Coronary artery (tissue), 2 donors: ENCODE data around the gene FBXL20.

Experiments
- DNase-seq: peaks from one replicate; pipeline ENCODE4 v3.0.0-alpha.2; 2017; ENCODE audit warnings: low spot score
- H3K27ac ChIP-seq, 2 donors: fragments of 200-600 bp; sonication (generic); one replicate each; pipeline ENCODE4 v1.5.1; 2016 to 2019
- H3K4me3 ChIP-seq: fragments of 200-600 bp; sonication (generic); 2 replicates; pipeline ENCODE4 v1.5.1; 2016; ENCODE audit warnings: mild to moderate bottlenecking, moderate library complexity
- TF ChIP-seq, protein P1 (sequence below): fragments of 200-600 bp; sonication (generic); IDR thresholded peaks from one replicate; pipeline ENCODE4 v1.5.1; 2019; ENCODE audit warnings: antibody characterized with exemption

The FBXL20 gene

DNA sequence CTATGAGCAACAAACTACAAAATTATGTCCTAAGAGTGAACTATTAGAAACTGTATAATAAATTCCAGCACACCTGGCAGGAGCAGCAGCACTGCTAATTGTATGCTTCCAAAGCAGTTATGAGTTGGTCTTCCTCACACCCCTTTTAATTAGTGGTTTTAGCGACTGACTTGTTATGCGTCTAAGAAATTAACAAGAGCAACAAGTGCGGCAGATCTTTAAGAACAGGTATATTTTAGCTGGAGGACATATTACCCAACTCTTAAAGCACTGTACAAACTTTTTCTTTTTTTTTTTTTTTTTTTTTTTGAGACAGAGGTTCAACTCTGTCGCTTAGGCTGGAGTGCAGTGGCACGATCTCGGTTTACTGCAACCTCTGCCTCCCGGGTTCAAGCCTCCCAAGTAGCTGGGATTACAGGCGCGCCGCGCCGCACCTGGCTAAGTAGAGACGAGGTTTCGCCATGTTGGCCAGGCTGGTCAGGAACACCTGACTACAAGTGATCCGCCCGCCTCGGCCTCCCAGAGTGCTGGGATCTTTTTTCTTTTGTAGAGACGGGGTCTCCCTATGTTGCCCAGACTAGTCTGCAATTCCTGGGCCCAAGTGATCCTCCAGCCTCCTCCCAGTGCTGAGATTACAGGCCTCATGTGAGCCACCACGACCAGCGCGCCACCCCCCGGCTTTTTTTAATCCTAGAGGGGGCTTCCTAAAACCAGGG is 1.6 kb upstream of the FBXL20 start:
- DNase-seq: no peak
- TF ChIP-seq, protein P1, sequence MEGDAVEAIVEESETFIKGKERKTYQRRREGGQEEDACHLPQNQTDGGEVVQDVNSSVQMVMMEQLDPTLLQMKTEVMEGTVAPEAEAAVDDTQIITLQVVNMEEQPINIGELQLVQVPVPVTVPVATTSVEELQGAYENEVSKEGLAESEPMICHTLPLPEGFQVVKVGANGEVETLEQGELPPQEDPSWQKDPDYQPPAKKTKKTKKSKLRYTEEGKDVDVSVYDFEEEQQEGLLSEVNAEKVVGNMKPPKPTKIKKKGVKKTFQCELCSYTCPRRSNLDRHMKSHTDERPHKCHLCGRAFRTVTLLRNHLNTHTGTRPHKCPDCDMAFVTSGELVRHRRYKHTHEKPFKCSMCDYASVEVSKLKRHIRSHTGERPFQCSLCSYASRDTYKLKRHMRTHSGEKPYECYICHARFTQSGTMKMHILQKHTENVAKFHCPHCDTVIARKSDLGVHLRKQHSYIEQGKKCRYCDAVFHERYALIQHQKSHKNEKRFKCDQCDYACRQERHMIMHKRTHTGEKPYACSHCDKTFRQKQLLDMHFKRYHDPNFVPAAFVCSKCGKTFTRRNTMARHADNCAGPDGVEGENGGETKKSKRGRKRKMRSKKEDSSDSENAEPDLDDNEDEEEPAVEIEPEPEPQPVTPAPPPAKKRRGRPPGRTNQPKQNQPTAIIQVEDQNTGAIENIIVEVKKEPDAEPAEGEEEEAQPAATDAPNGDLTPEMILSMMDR: no peak
- Histone ChIP-seq H3K4me3 (no peak overlapping the region), H3K27ac (no peak overlapping the region)

- TF ChIP-seq, protein P1: no peak
- peak overlapping the region; percentile 91 for H3K4me3 ChIP-seq
- peak; percentile 90 for DNase-seq
- peak overlapping the region; percentile 95 for H3K27ac ChIP-seq
Measured at GRCh38 chr17:39402244-39402889, 941 bp upstream of the FBXL20 start.

DNA sequence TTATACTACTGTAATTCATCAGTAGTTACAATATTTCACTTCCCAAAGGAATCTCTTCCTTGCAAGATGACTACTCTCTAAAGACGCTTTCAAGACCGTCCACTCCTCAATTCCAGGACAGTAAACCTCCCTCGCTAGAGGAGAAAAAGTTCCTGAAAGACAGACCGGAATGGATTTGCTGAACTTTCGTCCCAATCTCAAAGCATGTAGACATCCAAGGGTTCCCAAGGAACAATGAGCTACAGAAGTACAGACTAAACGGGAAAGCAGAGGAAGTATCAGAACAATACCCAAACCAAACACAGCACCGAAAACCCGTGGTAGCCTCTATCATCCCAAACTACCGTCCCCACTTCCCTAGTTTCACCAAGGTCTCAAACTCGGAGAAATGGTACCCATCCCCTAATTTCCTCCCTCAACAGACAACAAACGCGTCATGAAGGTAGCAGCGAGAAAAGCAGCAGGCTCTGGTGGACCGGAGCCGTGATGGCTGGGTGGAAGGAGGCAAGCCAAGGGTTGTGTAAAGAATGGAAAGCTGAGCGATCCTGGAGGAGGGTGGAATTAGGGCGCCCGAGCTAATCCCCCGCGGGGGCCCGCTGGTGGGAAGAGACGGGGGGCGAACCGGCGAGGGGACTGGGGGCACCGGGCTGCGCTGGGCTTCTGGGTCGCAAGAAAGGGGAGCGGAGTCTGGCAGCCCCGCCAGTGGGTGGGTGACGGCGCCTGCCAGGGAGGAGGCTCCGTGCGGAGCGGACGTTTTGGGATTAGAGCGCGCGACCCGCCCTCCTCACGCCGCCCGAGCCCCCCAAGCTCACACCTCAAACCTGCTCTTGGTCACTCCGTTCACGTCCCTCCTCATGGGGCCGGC is 647 bp downstream of the FBXL20 start:
- H3K4me3 ChIP-seq: peak overlapping the region; percentile 91
- TF ChIP-seq, protein P1: no peak
- peak overlapping the region; percentile 95 for H3K27ac ChIP-seq
- peak; percentile 74 for DNase-seq

GRCh38 chr17:39399791-39400190 is 1.6 kb downstream of the FBXL20 start:
- H3K27ac ChIP-seq: no peak overlapping the region
- DNase-seq: no peak
- TF ChIP-seq, protein P1: no peak
- H3K4me3 ChIP-seq: peak overlapping the region; percentile 91

- no peak overlapping the region for H3K4me3 ChIP-seq
- TF ChIP-seq, protein P1: no peak
- H3K27ac ChIP-seq: peak overlapping the region; percentile 28 to 55
- no peak for DNase-seq
Measured at GRCh38 chr17:39393736-39394135, 7.7 kb downstream of the FBXL20 start.

DNA sequence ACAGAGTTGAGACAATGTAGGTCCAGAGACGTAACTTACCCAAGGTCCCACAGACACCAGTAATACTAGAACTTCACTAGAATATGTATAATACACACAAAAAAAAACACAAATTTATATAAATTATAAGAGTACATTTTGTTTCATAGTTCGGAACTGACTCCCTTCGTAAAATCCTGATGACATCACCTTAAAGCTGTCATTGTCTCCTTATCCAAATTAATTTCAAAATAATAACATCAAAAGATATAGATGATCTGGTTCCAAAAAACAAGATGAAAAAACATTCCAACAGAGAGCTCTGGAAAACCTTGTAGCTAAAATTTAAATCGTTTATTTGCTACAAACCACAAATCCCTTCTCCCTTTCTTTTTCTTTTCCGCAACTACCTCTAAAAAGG is 10.0 kb downstream of the FBXL20 start:
- TF ChIP-seq, protein P1: no peak
- no peak overlapping the region for H3K27ac ChIP-seq
- no peak for DNase-seq
- H3K4me3 ChIP-seq: no peak overlapping the region
